Skin epidermis (tissue), 12 donors: ENCODE data around the gene NT5DC3.
"Not testable (repeated sequence)": the region's sequence is repeated elsewhere in the genome, so short reads cannot be mapped to it uniquely, and the experiment has no call there.

Experiments used
- H3K27ac ChIP-seq, 21 experiments: fragments of 200-600 bp; sonication (generic) in 11 of 21; one replicate each; pipeline ENCODE4 v1.5.0; 2020; ENCODE audit warnings: mild to moderate bottlenecking in 3 of 21, inconsistent platforms in 2 of 21, moderate library complexity in 2 of 21
- H3K4me3 ChIP-seq, 7 experiments: fragments of 200-600 bp; sonication (generic) in 2 of 7; one replicate each; pipeline ENCODE4 v1.5.0; 2020; ENCODE audit warnings: inconsistent platforms in 2 of 7, mild to moderate bottlenecking in 2 of 7, moderate library complexity in 1 of 7

Gene NT5DC3

DNA sequence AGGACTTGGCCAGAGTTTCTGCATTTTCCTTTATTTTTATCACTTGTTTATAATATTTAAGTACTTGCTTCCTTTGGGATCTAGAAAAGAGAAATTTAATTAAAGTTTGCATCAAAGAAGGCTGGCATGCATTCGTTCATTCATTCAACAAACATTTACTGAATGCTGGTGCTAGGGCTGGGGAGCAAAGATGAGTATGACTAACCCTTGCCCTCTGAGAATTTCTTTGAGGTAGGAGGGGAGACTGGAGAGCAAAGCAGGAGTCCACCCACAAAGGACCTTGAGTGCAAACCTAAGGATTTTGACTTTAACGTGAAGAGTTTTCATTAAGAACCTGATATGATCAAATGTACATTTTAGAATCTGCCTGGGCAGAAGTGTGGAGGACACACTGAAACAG lies 16.1 kb upstream of the NT5DC3 start:
- no peak overlapping the region for H3K27ac ChIP-seq

DNA sequence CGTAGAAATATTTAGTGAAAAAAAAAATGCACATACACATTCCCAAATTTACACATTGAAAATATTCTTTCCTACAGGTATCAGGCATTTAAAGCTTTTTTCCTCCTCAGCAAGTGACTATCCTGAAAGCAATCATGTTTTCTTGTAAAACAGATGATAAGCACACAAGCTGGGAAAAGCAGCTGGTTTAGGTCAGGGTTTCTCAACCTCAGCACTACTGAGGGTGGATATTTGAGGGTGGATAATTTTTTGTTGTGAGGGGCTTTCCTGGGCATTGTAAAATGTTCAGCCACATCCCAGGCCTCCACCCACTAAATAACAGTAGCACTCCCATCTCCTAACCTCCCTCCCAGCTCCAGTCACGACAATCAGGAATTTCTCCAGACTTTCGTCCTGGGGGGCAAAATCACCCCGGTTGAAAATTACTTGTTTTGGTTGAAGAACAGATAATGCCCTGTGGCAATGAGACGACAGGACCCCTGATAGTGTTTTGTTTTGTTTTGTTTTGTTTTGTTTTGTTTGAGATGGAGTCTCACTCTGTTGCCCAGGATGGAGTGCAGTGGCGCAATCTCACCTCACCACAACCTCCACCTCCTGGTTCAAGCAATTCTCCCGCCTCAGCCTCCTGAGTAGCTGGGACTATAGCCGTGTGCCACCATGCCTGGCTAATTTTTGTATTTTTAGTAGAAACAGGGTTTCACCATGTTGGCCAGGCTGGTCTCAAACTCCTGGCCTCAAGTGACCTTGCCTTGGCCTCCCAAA lies 15.0 kb upstream of the NT5DC3 start:
- no peak overlapping the region for H3K4me3 ChIP-seq
- H3K27ac ChIP-seq: no peak overlapping the region

More for the DNA sequence above, 16.1 kb upstream of the NT5DC3 start:
- no peak overlapping the region for H3K4me3 ChIP-seq

DNA sequence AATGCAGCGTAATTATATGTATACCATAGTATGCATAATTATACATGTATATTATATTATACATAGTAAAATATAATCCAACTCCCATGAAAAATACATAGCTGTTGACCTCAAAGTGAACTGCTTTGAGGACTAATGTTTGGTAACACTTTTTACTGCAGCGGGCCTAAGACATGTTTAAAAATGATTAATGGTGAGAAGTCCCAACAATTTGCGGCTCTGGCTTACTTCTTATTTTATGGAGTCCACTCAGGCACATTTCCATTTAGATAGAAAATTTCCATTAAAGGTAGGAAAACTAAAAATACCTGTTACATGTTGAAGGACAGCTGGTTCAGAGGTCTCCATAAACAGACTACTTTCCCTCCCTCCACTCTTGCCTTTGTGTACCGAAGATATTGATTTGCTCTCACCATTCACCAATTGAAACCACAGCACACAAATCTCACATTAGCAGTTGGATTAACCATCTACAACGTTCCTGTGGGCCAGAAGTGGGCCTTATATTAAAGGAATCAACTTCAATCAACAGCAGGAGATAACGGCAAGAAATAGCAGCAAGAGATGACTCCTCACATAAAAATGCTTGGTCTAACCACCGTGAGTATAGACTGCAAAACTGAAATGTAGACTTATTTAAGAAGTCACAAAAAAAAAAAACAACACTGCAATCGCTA lies 14.1 kb upstream of the NT5DC3 start:
- H3K4me3 ChIP-seq: no peak overlapping the region

DNA sequence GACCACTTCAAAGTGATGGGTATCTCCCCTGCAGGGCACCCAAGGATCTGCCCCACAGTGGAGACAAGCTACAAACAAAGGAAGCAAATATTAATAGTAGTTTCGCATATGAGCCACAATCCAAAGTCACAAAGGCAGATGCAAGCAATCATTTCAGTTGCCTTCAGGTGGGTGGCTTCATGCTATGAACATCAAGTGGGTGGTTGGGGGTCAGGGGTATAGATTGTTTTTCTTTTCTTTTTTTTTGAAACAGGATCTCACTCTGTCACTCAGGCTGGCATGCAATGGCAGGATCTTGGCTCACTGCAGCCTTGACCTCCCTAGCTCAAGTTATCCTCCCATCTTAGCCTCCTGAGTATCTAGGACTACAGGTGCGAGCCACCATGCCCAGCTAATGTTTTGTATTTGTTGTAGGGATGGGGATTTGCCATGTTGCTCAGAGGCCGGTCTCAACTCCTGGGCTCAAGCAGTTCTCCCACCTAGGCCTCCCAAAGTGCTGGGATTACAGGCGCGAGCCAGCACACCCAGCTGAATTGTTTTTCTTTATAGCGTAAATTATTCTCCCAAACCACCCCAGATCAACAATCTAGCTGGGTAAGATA lies 13.4 kb upstream of the NT5DC3 start:
- Histone ChIP-seq H3K27ac (no peak overlapping the region), H3K4me3 (no peak overlapping the region)

More for the DNA sequence above, 14.1 kb upstream of the NT5DC3 start:
- H3K27ac ChIP-seq: no peak overlapping the region

DNA sequence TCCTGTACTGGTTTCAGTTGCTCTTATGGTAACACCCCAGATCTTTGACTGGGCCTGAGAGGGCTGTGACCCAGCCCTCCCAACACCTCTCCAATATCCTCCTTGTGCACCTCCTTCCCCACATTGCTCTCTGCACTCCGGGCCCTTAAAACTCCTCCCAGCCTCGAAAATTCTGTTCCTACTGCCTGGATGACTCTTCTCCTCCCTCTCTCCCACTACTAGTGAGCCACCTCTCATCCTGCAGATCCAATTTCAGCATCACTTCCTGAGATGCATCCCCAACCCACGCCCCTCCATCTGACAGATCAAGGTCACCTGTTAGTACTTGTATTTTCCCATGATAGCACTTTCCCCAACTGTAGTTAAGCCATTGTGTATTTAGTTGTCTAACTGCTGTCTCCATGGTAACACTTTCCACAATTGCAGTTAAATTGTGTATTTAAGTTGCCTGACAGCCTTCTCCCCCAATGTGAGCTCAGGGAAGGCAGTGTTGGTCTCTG lies 11.5 kb upstream of the NT5DC3 start:
- Histone ChIP-seq H3K4me3 (no peak overlapping the region), H3K27ac (no peak overlapping the region)

DNA sequence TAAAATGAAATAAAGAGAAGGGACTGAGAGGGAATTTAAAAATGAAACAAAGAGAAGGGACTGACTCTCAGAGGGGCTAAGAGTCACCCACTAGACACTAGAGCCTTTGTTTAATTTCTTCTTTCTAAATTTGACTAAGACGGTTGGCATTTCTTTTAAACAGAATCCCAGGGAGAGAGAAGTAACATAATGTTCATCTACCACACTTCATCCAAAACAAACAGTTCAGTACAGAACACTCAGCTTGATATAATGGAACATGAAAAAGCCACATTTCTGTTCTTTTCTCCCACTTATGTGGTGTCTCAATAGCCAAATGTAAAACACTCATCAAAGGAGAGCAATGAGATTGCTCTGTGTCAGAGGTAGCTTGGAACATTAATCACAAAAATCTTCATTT lies 10.1 kb upstream of the NT5DC3 start:
- Histone ChIP-seq H3K4me3 (no peak overlapping the region), H3K27ac (no peak overlapping the region)

DNA sequence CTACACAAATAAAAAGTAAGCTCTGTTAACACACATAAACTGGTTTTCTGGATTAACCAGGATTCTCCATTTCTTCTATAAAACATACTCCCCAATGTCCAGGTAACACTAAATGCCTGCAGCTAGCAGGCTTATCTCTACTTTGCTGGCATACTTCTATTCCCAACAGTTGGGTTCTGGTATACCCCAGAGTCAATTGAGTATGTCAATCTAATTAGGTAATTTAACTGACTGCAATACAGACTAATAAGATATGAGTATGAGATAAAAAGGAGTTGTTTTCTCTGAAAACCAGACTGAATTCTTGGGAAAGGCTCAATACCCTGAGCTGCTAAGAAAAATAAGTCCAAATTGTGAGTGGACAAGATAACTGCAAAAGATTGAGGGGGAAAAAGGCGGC lies 9.4 kb upstream of the NT5DC3 start:
- Histone ChIP-seq H3K4me3 (no peak overlapping the region), H3K27ac (no peak overlapping the region)

DNA sequence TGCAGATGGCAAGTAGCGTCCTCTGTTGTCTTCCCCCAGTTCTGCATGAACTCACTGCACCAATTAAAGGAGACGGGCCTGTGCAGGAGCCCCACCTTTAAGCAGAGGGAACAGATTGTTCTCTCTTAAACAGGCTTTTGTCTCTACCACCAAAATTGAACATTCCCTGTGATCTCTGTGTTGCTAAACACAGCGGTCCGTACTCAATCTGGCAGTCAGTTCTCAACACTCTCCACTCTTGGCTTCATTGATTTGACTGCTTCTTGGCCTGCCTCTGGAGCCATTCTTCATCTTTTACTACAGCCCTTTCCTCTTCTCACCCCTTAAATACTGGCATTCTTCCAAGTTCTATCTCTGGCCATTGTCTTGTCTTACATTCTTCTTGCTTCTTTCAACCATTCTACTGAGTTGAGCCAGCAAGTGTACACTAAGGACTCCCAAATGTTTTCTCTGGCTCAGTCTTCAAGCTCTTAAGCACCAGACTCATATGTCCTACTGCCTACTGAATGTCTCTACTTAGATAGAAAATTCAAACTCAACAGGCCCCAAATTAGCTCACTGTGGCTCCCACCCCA lies 8.0 kb upstream of the NT5DC3 start:
- H3K27ac ChIP-seq: no peak overlapping the region
- no peak overlapping the region for H3K4me3 ChIP-seq

DNA sequence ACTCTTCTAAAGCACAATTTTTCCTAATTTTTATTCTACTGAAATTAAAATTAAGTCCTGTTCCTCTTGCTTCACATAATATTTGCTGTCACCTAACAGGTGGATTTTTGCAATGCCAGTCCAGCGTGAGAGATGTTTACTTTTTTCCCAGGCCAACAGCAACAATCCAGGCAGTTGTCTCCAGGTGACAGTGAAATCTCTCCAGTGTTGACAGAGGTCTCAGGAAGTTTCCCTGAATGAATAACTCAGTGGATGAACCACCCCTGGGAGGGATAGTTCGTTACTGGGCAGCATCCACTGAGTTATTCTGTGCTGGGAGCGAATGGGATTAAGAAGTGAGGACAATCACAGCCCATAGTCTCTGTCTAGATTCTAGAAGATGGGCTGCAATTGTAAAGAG lies 7.1 kb upstream of the NT5DC3 start:
- H3K27ac ChIP-seq: no peak overlapping the region
- H3K4me3 ChIP-seq: no peak overlapping the region

DNA sequence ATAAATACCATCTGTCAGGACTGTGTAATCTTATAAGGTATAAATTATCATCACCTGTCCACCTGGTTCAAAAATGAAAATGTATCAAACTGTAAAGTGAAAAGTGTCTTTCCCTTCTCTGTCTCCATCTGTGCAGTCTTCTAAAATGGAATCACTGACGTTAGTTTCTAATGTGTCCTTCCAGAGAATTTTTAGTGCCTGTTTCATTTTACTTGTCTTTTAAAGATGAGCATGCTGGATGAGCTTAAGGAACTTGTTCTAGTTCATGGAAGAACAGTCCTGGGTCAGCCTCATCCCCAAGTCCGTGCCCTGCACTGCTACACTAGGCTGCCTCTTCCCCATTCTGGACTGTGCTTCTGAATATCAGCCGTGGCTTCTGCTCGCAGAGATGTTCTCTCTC lies 5.4 kb upstream of the NT5DC3 start:
- no peak overlapping the region for H3K27ac ChIP-seq

DNA sequence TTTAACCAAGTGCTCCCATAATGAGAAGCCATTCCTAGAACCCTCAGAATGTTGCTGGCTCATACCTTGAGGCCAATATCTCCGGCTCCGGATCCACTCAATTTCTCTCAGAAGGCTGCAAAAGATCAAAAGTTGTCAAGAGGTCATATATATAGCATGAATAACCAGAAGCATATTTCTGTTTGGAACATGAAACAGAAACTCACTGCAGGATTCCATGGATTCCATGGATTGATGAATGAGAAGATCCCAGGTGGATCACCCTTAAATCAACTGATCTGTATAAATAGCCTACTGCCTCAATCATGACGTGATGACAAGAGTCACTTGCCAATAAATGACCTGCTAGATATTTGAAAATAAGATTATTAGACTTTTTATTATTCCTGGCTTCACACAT lies 3.3 kb upstream of the NT5DC3 start:
- H3K27ac ChIP-seq: no peak overlapping the region
- H3K4me3 ChIP-seq: no peak overlapping the region

More for the DNA sequence above, 5.4 kb upstream of the NT5DC3 start:
- no peak overlapping the region for H3K4me3 ChIP-seq

DNA sequence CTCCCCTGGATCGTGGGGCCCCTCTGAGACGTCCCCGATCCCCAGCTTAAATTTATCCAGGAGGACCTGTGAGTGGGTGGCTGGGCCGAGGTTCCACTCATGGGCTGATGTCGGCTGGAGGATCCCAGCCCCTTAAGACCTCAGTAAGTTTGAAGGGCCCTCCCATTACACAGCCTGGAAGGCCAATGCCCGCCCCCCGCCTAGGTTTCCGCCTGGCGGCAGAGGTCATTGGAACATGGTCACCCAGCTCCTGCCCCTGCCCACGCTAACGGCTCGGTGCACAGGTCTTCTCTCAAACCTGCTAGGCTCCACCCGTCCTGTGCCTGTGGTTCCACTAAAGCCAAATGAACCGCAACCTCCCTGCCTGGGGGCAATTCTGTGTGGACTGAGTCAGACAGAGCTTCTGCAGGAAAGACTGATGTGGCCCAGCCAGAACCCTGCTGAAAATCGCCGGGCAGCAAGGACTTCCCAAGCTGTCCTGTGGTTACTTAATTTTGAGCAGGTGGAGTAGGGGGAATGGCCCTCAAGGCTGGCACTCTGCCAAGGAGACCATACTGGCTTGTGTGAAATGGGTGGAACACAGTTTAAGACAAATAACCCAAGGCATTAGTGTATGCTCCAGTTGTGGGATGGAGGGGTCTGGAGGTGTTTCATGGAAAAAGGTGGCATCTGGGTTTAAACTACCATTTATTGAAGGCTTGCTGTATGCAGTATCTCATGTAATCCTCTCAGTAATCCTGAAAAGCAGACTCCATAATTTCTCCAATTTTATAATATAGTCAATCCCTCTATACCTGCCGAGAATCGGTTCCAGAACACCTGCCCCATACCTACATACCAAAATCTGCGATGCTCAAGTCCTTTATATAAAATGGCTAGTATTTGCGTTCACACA lies 903 bp upstream of the NT5DC3 start:
- peak overlapping the region; percentile 62 to 90 (median 83) for H3K4me3 ChIP-seq
- H3K27ac ChIP-seq: peak overlapping the region in 14 of 21 experiments; percentile 7 to 83 (median 53)

DNA sequence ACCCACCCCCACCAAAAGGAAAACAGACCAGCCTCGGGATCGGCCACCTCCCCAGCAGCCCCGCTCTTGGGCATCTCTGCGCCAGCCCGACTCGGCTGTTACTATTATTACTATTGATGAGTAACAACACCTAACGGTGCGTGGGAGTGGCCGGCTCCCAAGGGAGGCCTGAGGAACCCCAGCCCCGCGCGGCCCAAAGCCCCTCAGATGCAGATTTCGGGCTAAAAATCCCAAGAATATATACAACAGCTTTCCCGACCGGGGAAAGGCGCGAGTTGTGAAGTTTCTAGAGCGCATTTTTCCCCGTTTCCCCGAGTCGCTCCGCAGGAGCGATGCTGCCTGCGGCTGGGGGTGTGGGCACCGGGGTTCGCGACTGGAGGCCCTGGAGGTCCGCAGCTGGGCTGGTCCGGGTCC lies 565 bp downstream of the NT5DC3 start:
- peak overlapping the region in 15 of 21 experiments; percentile 7 to 83 (median 53) for H3K27ac ChIP-seq

DNA sequence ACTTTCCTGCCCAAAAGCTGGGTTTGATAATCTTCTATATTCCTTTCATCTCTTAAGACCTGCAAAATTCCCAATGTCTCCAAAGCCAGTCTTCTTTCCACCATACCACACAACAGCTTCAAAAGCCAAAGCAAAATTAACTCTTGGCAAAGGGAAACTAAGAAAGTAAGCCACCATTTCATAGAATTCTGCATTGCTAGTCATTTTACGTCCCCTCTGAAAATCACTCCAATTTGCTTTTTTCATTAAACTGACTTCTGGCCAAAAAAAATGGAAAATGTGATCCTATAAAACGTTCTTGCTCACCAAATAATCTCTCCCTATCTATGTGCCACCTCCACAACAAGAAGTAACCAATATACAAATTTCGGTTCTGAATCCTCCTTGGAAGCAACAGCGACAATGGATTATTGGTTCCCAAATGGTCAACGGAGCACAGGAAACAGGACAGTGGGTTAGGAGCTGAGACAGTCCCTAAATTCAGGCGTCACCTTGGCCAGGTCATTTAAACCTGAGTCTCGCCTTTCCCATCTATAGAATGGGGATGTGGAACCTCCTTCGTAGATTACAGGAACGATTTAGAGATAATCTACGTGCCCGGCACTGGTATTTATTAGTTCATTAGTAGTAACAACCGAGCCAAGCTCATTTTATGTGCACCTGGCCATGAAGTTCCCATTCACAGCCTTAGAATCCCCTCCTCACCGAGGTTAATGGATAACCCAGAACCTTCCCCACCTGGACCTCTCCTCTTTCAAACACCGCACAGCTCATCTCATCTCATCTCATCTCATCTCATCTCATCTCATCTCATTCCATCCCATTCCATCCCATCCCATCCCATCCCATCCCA lies 1.2 kb downstream of the NT5DC3 start:
- Histone ChIP-seq H3K4me3 (peak overlapping the region; percentile 62 to 90 (median 83)), H3K27ac (peak overlapping the region in 1 of 21 experiments; percentile 60)

More for the DNA sequence above, 565 bp downstream of the NT5DC3 start:
- H3K4me3 ChIP-seq: peak overlapping the region; percentile 62 to 90 (median 83)

DNA sequence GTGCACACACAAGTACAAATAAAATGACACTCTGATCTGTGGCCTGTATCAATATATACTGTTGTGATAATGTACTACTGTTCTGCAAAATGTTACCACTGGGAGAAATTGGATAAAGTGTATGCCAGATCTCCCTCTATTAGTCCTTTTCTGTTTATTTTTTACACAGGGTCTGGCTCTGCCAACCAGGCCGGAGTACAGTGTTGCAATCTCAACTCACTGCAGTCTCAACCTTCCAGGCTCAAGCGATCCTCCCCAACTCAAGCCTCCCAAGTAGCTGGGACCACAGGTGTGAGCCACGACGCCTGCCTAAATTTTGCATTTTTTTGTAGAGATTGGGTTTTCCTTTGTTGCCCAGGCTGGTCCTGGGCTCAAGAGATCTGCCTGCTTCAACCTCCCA lies 1.9 kb downstream of the NT5DC3 start:
- Histone ChIP-seq H3K4me3 (no peak overlapping the region), H3K27ac (no peak overlapping the region)

DNA sequence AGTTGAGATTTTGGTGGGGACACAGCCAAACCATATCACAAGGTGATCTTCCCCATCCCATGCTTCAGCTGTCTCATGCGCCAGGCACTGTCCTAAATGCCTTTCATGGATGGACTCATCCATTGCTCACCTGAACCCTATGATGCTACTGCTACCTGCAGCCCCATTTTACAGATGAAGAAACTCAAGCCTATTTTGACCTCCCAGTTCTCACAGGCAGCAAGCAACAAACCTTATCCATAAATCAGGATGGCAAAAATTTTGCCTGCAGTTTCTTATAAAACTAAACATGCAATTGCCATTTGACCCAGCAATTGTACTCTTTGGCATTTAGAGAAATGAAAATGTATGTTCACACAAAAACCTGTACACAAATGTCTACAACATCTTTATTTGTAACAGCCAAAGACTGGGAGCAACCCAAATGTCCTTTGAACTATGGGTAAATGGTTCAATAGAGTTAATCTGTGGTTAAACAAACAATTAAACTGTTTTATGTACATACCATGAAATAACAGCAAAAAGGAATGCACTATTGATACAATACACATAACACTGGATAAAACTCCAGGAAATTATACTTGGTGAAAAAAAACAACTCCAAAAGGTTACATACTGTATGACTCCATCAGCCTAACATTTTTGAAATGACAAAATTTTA lies 2.6 kb downstream of the NT5DC3 start:
- no peak overlapping the region for H3K4me3 ChIP-seq
- no peak overlapping the region for H3K27ac ChIP-seq

DNA sequence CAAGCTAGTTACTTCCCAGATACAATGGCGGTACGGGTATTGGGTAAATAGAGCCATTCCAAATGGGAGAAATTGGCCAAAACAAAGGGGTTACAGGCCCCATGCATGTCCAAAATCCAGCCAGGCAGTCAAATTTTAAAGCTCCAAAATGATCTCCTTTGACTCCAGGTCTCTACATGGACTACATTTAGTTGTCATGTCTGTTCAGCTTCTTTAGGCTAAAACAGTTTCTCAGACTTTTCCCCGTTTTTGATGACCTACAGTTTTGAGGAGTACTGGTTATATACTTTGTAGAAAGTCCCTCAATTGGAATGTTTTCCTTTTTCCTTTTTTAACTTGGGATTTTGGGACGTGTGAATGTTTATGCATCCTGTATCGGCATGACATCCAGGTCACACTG lies 4.7 kb downstream of the NT5DC3 start:
- no peak overlapping the region for H3K27ac ChIP-seq

DNA sequence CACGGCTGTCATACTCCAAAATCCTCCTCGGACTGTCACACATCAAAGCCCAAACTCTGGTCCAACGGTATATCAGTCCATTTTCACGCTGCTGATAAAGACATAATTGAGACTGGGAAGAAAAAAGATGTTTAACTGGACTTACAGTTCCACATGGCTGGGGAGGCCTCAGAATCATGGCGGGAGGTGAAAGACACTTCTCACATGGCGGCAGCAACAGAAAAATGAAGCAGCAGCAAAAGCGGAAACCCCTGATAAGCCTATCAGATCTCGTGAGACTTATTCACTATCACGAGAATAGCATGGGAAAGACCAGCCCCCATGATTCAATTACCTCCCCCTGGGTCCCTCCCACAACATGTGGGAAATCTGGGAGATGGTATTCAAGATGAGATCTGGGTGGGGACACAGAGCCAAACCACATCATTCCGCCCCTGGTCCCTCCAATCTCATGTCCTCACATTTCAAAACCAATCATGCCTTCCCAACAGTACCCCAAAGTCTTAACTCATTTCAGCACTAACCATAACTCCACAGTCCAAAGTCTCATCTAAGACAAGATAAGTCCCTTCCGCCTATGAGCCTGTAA lies 5.2 kb downstream of the NT5DC3 start:
- not testable (repeated sequence) for H3K27ac ChIP-seq, H3K4me3 ChIP-seq

More for the DNA sequence above, 4.7 kb downstream of the NT5DC3 start:
- H3K4me3 ChIP-seq: no peak overlapping the region
